ENCODE results near the gene CDK5RAP3.

CDK5RAP3 gene

GRCh38 chr17:48025040-48025903, 54.4 kb downstream of the CDK5RAP3 start:
- DNase-seq (ENCODE audit: low spot score) = peak; percentile 97

GRCh38 chr17:48025904-48026501, 55.1 kb downstream of the CDK5RAP3 start:
- no peak for DNase-seq (ENCODE audit: low spot score)

- peak; percentile 88 for DNase-seq (ENCODE audit: low spot score)
Observed at GRCh38 chr17:48026502-48027321, 55.8 kb downstream of the CDK5RAP3 start.

GRCh38 chr17:48027322-48027981, 56.5 kb downstream of the CDK5RAP3 start:
- DNase-seq (ENCODE audit: low spot score) = no peak

- no peak for DNase-seq (ENCODE audit: low spot score)
Observed at GRCh38 chr17:48028736-48029135, 57.8 kb downstream of the CDK5RAP3 start.

- no peak for DNase-seq (ENCODE audit: low spot score)
Observed at GRCh38 chr17:48030531-48030930, 59.6 kb downstream of the CDK5RAP3 start.

All from RKO (cell line).